ENCODE data around the gene ANTXRL. TPM values are rescaled to one million over a fixed set of nuclear protein-coding genes. Genes with fewer than 3 reads are reported as not detected.
"Not testable (repeated sequence)": the region's sequence is repeated elsewhere in the genome, so short reads cannot be mapped to it uniquely, and the experiment has no call there.

The ANTXRL gene
- total RNA-seq, 1 donor from 2014 or later: not detected

GRCh38 chr10:46317889-46318288 is 31.1 kb downstream of the ANTXRL start:
- intact Hi-C loops (cut with DNase I): no loop called here
- DNase-seq (ENCODE audit: low spot score): no peak

- intact Hi-C loops (cut with DNase I): no loop called here
- DNase-seq (ENCODE audit: low spot score): no peak
Measured at GRCh38 chr10:46318799-46319198, 32.0 kb downstream of the ANTXRL start.

DNA sequence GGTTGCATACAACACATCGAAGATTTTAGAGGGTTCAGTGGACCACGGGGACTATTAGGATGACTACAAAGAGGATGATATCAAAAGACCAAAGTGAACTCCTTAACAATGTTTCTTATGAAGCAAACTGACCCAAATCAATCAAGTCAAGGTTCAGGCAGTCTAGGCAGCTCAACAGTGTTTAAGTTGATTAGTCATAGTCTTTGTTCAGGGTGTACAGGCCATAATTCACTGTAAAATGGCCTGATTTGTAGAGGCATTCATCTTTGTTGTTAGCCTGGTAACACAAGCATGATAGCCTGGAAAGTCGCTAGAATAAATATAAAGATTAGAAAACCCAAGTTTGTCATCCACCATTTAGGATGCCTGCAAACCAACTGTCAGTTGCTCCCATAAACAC is 32.6 kb downstream of the ANTXRL start:
- DNase-seq (ENCODE audit: low spot score): no peak
- intact Hi-C loops (cut with DNase I): no loop called here

DNA sequence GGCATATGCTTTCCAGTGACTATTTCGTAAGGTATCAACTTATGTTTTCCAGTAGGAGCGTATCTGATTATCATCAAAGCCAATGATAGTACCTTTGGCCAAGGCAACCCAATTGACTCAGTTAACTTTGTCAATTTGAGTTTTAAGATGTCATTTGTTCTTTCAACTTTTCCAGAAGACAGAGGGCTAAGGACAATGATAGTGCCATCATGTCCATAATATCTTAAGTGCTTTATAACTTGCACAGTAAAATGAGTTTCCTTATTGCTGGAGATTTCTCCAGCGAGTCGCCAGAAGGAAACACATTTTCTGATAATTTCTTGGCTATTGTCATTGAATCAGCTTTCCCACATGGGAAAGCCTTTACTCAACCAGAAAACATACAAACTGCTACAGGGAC is 35.0 kb downstream of the ANTXRL start:
- intact Hi-C loops (cut with DNase I): no loop called here
- DNase-seq (ENCODE audit: low spot score): no peak

DNA sequence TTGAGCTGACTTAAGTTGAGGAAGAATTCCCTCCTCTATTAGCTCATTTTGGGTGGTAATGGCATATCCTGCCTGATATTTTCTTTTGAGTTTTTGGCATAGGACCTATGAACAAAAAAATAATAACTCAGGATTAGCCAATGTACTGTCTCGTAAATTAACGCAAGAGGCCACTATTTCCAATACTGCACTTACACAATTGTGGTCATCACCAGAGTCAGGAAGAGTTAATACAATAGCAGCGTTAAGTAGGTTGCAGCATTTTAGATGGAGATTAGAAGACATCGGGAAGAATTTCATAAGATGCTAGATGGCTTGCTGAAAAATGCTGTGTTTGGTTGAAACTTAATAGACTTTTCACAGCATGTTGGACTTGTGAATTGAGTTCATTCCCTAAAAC is 36.4 kb downstream of the ANTXRL start:
- no peak for DNase-seq (ENCODE audit: low spot score)
- intact Hi-C loops (cut with DNase I): no loop called here

DNA sequence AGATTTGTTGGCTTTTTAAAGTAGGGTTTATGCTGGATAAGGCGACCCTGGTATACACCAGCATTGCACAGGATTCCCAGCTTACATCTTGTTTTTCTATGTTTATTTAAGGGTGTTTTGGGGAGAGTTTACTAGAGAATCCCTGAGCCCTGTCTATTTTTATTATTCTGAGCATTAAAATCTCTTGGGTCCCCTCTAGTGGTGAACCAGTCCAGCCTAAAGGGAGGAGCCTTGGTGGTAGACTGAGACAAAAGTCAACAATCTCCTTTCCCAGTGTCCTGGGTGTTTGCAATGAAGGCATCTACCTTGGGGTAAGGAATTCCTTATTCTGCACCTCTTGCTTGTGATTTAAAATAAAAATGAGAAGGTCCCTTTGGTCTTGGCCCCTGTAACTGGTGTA is 38.2 kb downstream of the ANTXRL start:
- DNase-seq (ENCODE audit: low spot score): no peak
- intact Hi-C loops (cut with DNase I): no loop called here

GRCh38 chr10:46326066-46326465 is 39.3 kb downstream of the ANTXRL start:
- DNase-seq (ENCODE audit: low spot score): no peak
- intact Hi-C loops (cut with DNase I): no loop called here

DNA sequence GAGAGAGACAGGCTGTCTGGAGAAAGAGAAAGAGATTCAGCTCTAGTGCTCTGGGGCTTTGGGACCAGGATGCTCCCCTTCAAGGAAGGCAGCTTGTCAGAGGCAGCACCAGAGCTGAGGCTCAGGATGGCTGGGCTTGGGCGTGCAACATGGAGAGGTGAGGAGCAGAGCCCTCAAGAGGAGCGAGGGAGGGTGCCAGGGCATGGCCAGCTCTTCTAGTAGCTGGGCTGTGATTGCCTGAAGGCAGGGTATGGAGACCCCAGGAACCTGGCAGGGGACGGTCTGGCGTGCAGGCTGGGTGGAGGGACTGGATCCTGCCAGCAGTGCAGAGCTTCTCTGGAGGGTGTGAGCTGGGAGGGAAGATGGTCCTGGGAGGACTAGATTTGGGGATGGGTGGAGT is 40.2 kb downstream of the ANTXRL start:
- intact Hi-C loops (cut with DNase I): no loop called here
- DNase-seq (ENCODE audit: low spot score): no peak

- intact Hi-C loops (cut with DNase I): no loop called here
- DNase-seq (ENCODE audit: low spot score): no peak
Measured at GRCh38 chr10:46327685-46328084, 40.9 kb downstream of the ANTXRL start.

- DNase-seq (ENCODE audit: low spot score): no peak
- intact Hi-C loops (cut with DNase I): no loop called here
Measured at GRCh38 chr10:46328853-46329689, 42.3 kb downstream of the ANTXRL start.

DNA sequence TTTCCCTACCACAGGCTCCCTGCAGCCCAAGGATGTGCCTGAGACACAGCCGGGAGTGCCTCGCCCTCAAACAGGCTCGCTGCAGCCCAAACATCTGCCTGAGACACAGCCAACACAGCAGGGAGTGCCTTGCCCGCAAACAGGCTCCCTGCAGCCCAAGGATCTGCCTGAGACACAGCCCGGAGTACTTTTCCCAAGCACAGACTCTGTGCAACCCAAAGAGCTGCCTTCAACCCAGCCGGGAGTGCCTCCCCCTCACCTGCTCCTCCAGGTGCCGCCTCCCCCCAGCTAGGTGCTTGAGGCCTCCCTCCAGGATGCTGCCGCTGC is 42.9 kb downstream of the ANTXRL start:
- intact Hi-C loops (cut with DNase I): no loop called here
- DNase-seq (ENCODE audit: low spot score): no peak

GRCh38 chr10:46330894-46331293 is 44.1 kb downstream of the ANTXRL start:
- no peak for DNase-seq (ENCODE audit: low spot score)
- intact Hi-C loops (cut with DNase I): no loop called here

DNA sequence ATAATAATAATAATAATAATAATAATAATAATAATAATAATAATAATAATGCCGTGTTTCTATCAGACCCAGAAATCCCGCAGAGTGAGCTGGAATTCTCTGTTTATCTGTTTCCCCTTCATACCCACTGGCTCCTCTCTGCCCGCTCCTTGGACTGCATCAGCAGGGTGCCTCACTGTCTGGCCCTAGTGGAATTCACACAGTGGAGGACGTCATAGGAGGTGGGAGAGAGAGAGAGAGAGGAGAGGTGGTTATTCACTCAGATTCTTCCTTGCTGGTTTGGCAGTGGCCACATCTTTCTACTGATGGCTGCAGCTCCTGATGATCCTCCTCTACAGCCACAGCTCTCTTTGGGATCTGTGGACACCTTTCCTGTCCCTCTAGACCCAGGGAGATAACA is 78.7 kb downstream of the ANTXRL start:
- DNase-seq (ENCODE audit: low spot score); intact Hi-C loops (cut with DNase I): not testable (repeated sequence)

GRCh38 chr10:46367209-46367608 is 80.4 kb downstream of the ANTXRL start:
- DNase-seq (ENCODE audit: low spot score); intact Hi-C loops (cut with DNase I): not testable (repeated sequence)

DNA sequence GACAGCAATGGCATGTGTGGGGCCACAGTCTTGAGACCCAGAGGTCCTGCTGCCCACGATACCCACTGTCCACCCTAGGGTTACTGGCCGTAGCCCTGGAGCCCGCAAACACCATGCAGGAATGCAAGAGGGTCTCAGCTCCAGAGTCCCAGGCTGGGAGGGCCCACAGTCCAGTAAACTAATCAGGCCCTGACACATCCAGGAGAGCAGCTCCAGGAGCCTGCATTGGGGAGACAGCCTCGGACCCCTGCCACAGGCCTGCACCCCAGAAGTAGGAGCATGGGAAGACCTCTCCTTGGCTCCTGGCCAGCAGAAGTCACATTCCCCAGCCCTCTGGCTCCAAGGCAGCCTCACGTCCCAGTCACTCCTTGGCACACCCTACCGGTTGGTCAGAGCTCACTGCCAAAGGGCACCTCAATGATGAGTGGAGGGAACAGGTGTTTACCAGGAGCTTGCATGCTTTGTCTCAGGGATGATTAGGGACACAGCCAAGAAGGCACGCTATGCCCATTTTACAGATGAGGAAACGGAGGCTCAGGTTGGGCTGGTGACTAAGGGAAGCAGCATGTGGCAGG is 81.0 kb downstream of the ANTXRL start:
- DNase-seq (ENCODE audit: low spot score); intact Hi-C loops (cut with DNase I): not testable (repeated sequence)

- intact Hi-C loops (cut with DNase I); DNase-seq (ENCODE audit: low spot score): not testable (repeated sequence)
Measured at GRCh38 chr10:46368956-46369355, 82.2 kb downstream of the ANTXRL start.

DNA sequence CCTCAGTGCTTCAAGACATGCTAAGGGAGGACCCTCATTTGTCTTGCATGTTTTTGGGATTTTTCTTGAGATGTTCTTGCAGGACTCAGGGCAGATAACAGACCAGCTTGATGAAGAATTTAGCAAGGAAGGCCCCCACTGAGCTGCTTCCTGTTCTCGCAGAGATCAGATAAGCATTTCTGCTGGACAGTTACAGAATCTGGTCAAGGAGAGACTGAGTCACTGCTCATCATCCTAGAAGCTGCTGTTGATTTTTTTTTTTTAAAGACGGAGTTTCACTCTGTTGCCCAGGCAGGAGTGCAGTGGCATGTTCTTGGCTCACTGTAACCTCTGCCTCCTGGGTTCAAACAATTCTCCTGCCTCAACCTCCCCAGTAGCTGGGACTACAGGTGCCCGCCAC is 87.6 kb downstream of the ANTXRL start:
- intact Hi-C loops (cut with DNase I); DNase-seq (ENCODE audit: low spot score): not testable (repeated sequence)

DNA sequence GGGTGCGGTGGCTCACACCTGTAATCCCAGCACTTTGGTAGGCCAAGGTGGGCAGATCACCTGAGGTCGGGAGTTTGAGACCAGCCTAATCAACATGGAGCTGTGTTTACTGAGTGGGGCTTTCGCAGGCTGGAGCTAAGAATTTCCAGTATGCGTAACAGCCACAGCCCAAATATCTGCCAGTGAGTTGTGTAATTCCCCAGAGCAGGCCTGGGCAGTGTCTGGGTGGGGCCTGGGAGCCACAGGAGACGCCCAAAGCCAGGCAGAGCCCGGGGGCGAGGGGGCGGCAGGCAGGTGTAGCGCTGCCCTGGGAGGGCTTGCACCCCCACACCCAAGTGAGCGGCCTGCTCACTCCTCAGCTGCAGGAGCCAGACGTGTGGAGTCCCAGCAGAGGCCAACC is 88.6 kb downstream of the ANTXRL start, which contains the start of gene ANXA8L1:
Gene ANXA8L1 (plus strand): TSS at position 371 of the 400 bp plus-strand sequence. CDS start 76 bp downstream, outside the sequence.
- DNase-seq (ENCODE audit: low spot score); intact Hi-C loops (cut with DNase I): not testable (repeated sequence)

DNA sequence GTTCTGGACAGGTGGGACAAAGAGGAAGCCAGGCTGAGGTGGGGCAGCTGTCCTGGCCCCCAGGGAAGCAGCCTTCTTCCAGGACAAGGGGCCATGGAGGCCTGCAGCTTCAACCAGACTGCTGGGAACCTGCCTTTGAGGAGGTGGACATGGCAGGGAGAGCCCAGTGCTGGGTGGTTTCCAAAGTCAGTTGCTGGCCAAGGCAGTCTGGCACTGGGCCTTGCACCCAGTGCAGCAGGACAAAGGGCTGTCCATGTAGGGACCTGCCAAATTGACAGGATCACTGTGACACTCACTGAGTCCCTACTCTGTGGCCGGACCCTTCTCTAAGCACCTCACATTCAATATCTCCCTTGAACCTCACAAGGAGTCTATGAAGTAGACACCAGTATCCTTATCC is 90.2 kb downstream of the ANTXRL start:
- intact Hi-C loops (cut with DNase I); DNase-seq (ENCODE audit: low spot score): not testable (repeated sequence)

DNA sequence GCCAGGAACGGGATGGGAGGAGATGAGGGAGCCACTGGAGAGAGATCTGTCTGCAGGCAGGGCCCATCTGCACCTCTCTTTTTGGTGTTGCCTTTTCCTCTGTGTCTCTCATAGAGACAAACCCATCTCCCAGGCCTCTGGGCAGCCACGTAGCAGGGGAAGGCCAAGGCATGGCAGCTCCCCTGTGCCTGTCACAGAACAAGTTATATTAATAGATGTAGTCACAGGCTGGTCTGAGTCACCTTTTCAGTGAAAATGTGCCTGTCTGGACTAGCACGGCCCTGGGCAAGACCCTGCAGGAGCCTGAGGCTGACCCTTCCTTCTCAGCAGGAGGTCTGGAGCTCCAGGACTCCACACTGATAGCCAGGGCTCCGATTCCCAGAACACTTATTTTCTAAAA is 90.9 kb downstream of the ANTXRL start:
- intact Hi-C loops (cut with DNase I); DNase-seq (ENCODE audit: low spot score): not testable (repeated sequence)

- not testable (repeated sequence) for DNase-seq (ENCODE audit: low spot score)
Measured at GRCh38 chr10:46378108-46378507, 91.3 kb downstream of the ANTXRL start.

More at GRCh38 chr10:46378108-46378507, 91.3 kb downstream of the ANTXRL start:
- intact Hi-C loops (cut with DNase I): not testable (repeated sequence)

Measured in cardiac septum (tissue), 1 donor.